H9 (cell line): ENCODE measurements around the gene DDX24. TPM values are rescaled to one million over a fixed set of nuclear protein-coding genes. Genes with fewer than 3 reads are reported as not detected.

Experiments
- DNase-seq: peaks from one replicate; pipeline ENCODE4 v3.0.0-alpha.2; 2017
- H2AFZ ChIP-seq: one replicate; pipeline ENCODE4 v1.6.1; 2013; ENCODE audit warnings: mild to moderate bottlenecking, low read length, control low read depth, moderate library complexity
- H2AK5ac ChIP-seq: 2 replicates; pipeline ENCODE4 v1.6.1; 2013; ENCODE audit warnings: low read length, control low read depth, mixed read lengths; ENCODE audit not compliant: insufficient read length
- H2BK120ac ChIP-seq: one replicate; pipeline ENCODE4 v1.6.1; 2013; ENCODE audit warnings: low read depth, mild to moderate bottlenecking, low read length, control low read depth, inconsistent platforms; ENCODE audit not compliant: poor library complexity, severe bottlenecking
- H2BK12ac ChIP-seq: 2 replicates; pipeline ENCODE4 v1.6.1; 2013; ENCODE audit warnings: low read length, control low read depth, mixed read lengths, low read depth; ENCODE audit not compliant: insufficient read length
- H2BK15ac ChIP-seq: 2 replicates; pipeline ENCODE4 v1.6.1; 2013; ENCODE audit warnings: low read depth, low read length, control low read depth
- H2BK20ac ChIP-seq: one replicate; pipeline ENCODE4 v1.6.1; 2013; ENCODE audit warnings: low read depth, mild to moderate bottlenecking, low read length, control low read depth, inconsistent platforms; ENCODE audit not compliant: poor library complexity, severe bottlenecking
- H2BK5ac ChIP-seq: 2 replicates; pipeline ENCODE4 v1.6.1; 2013; ENCODE audit warnings: low read length, control low read depth, mixed read lengths; ENCODE audit not compliant: insufficient read length
- H3K14ac ChIP-seq: 2 replicates; pipeline ENCODE4 v1.6.1; 2013; ENCODE audit warnings: low read length, control low read depth; ENCODE audit not compliant: insufficient read depth
- H3K18ac ChIP-seq: 2 replicates; pipeline ENCODE4 v1.6.1; 2013; ENCODE audit warnings: low read depth, mild to moderate bottlenecking, mixed read lengths, low read length, control low read depth; ENCODE audit not compliant: insufficient read length
- H3K23ac ChIP-seq: 2 replicates; pipeline ENCODE4 v1.6.1; 2013; ENCODE audit warnings: low read length, control low read depth, mixed read lengths, low read depth; ENCODE audit not compliant: insufficient read length
- H3K23me2 ChIP-seq: 2 replicates; pipeline ENCODE4 v1.6.1; 2013; ENCODE audit warnings: low read depth, mild to moderate bottlenecking, mixed read lengths, low read length, control low read depth; ENCODE audit not compliant: insufficient read length, poor library complexity, severe bottlenecking
- H3K27ac ChIP-seq: 2 replicates; pipeline ENCODE4 v1.5.1; 2013; ENCODE audit warnings: low read length, control low read depth, mixed read lengths, low read depth; ENCODE audit not compliant: insufficient read length
- H3K27me3 ChIP-seq: 2 replicates; pipeline ENCODE4 v1.6.1; 2013; ENCODE audit warnings: low read length, control low read depth, inconsistent platforms; ENCODE audit not compliant: insufficient read depth
- H3K4ac ChIP-seq: 2 replicates; pipeline ENCODE4 v1.6.1; 2013; ENCODE audit warnings: low read depth, mild to moderate bottlenecking, control low read depth, inconsistent platforms, low read length, moderate library complexity
- H3K4me1 ChIP-seq: 2 replicates; pipeline ENCODE4 v1.6.1; 2013; ENCODE audit warnings: low read length, control low read depth, inconsistent platforms; ENCODE audit not compliant: insufficient read depth
- H3K4me2 ChIP-seq: 2 replicates; pipeline ENCODE4 v1.6.1; 2013; ENCODE audit warnings: low read length, control low read depth, mixed read lengths; ENCODE audit not compliant: insufficient read length, insufficient read depth
- H3K56ac ChIP-seq: 2 replicates; pipeline ENCODE4 v1.6.1; 2013; ENCODE audit warnings: low read depth, mild to moderate bottlenecking, mixed read lengths, low read length, control low read depth; ENCODE audit not compliant: insufficient read length
- H3K79me1 ChIP-seq: 2 replicates; pipeline ENCODE4 v1.6.1; 2013; ENCODE audit warnings: low read depth, mild to moderate bottlenecking, moderate library complexity, low read length, control low read depth, inconsistent platforms; ENCODE audit not compliant: insufficient read depth, poor library complexity, severe bottlenecking
- H3K79me2 ChIP-seq: 2 replicates; pipeline ENCODE4 v1.6.1; 2013; ENCODE audit warnings: low read length, control low read depth, inconsistent platforms; ENCODE audit not compliant: insufficient read depth
- H3K9ac ChIP-seq: 2 replicates; pipeline ENCODE4 v1.6.1; 2013; ENCODE audit warnings: low read length, control low read depth, mixed read lengths; ENCODE audit not compliant: insufficient read length; ENCODE audit errors: extremely low read depth
- H3K9me3 ChIP-seq: one replicate; pipeline ENCODE4 v1.6.1; 2013; ENCODE audit warnings: low read depth, low read length, inconsistent platforms; ENCODE audit not compliant: control insufficient read depth
- H3T11ph ChIP-seq: one replicate; pipeline ENCODE4 v1.6.1; 2013; ENCODE audit warnings: mild to moderate bottlenecking, low read length, control low read depth, inconsistent platforms
- H4K20me1 ChIP-seq: one replicate; pipeline ENCODE4 v1.6.1; 2013; ENCODE audit not compliant: control insufficient read depth, insufficient read length, insufficient read depth
- H4K5ac ChIP-seq: 2 replicates; pipeline ENCODE4 v1.6.1; 2013; ENCODE audit warnings: low read depth, mild to moderate bottlenecking, mixed read lengths, low read length, control low read depth; ENCODE audit not compliant: insufficient read length
- H4K8ac ChIP-seq: replicated peaks from 2 replicates; pipeline ENCODE4 v1.6.1; 2013; ENCODE audit warnings: low read length, control low read depth, mixed read lengths, low read depth; ENCODE audit not compliant: insufficient read length
- H4K91ac ChIP-seq: 2 replicates; pipeline ENCODE4 v1.6.1; 2013; ENCODE audit warnings: low read depth, mild to moderate bottlenecking, moderate library complexity, mixed read lengths, low read length, control low read depth; ENCODE audit not compliant: insufficient read length
- H3K27ac Mint-ChIP-seq, 3 experiments: 2 replicates in 2 of 3; 3 replicates in 1 of 3; pipeline ENCODE4 v1.8.0; 2020 to 2021; ENCODE audit warnings: mixed read lengths in 3 of 3, mild to moderate bottlenecking in 1 of 3, moderate library complexity in 1 of 3
- H3K27me3 Mint-ChIP-seq: 2 replicates; pipeline ENCODE4 v1.8.0; 2021; ENCODE audit warnings: low read depth, mild to moderate bottlenecking, moderate library complexity, mixed read lengths
- H3K36me3 Mint-ChIP-seq, 3 experiments: 2 replicates in 2 of 3; 3 replicates in 1 of 3; pipeline ENCODE4 v1.8.0; 2020 to 2021; ENCODE audit warnings: low read depth in 3 of 3, mixed read lengths in 3 of 3; ENCODE audit not compliant: insufficient read depth in 1 of 3
- H3K4me1 Mint-ChIP-seq, 2 experiments: 2 replicates each; pipeline ENCODE4 v1.8.0; 2020; ENCODE audit warnings: mixed read lengths in 2 of 2
- H3K4me3 Mint-ChIP-seq, 2 experiments: 2 replicates in 1 of 2; 3 replicates in 1 of 2; pipeline ENCODE4 v1.8.0; 2020 to 2021; ENCODE audit warnings: mild to moderate bottlenecking in 2 of 2, mixed read lengths in 2 of 2, moderate library complexity in 1 of 2
- H3K9me3 Mint-ChIP-seq, 2 experiments: 2 replicates in 1 of 2; 3 replicates in 1 of 2; pipeline ENCODE4 v1.8.0; 2020; ENCODE audit warnings: mild to moderate bottlenecking in 2 of 2, mixed read lengths in 2 of 2, moderate library complexity in 1 of 2
- CTCF ChIP-seq: fragments of 200-600 bp; sonication (generic); conservative IDR thresholded peaks from 3 replicates; pipeline ENCODE4 v1.8.0; 2021; ENCODE audit warnings: antibody characterized with exemption, mild to moderate bottlenecking
- WGBS: extraction: QIAGEN DNeasy Blood & Tissue Kit; methylation state at CpG from one replicate; pipeline ENCODE4 v1.1.7; 2013; ENCODE audit warnings: missing lambda C conversion rate, low lambda C conversion rate, mixed read lengths; ENCODE audit not compliant: insufficient read length; ENCODE audit errors: extremely low coverage; 5-methylcytosine and 5-hydroxymethylcytosine counted together
- total RNA-seq: library from RNA; stranded (reverse); gene quantifications from 2 replicates; pipeline ENCODE4 v1.2.1, GENCODE V29; 2021

Gene DDX24
- total RNA-seq, 1 experiment from 2014 or later, result 172 TPM

DNA sequence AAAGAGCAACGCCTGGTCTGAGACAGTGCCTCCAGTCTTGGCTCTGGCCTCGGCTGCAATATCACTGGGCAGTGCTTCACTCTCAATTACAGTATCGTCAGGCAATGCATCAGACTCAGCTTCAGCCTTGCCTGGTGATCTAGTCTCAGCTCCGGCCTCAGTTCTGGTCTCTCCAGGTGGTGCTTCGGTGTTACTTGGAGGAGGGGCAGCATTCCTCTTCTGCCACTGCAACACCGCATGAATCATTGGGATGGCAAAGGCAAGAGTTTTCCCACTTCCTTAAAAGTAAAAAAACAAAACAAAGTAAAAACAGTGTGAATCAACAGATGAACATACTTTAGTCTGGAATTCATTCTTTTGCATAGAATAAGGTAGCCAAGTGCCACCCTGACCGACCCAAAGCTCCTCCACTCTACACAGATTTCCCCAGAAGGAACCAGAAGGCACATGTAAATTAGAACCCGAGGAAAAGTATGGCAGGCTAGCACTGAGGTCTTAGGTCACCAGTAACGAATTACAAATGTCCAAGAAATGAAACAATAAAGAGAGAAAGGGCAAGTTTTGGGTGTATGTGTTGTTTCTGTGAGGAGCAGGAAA is 18.6 kb downstream of the DDX24 start:
- H2BK15ac ChIP-seq, result no peak overlapping the region
- H3K27ac Mint-ChIP-seq, result peak overlapping the region in 2 of 3 experiments; percentile 23 to 28; a peak in 2 of 7 replicates
- no peak overlapping the region; the same call in 1 of the 2 replicates for H3K14ac ChIP-seq
- H4K5ac ChIP-seq, result no peak overlapping the region
- H3K18ac ChIP-seq, result no peak overlapping the region
- no peak overlapping the region for H3K4ac ChIP-seq
- H2BK20ac ChIP-seq, result no peak overlapping the region
- no peak overlapping the region for H2AFZ ChIP-seq
- H3K56ac ChIP-seq, result no peak overlapping the region
- DNase-seq, result no peak
- no CpG with 5 or more reads among the region's 9 CpGs for WGBS
- H3K23me2 ChIP-seq, result no peaks in the 10 kb centered on the region
- H3K4me1 ChIP-seq, result peaks cover 5% of the 10 kb centered on the region; the same call in 1 of the 2 replicates
- no peak overlapping the region for H4K91ac ChIP-seq
- peaks cover 7% of the 10 kb centered on the region for H3K79me1 ChIP-seq
- no peak for TF ChIP-seq CTCF
- no peak overlapping the region for H3K4me3 Mint-ChIP-seq
- no peak overlapping the region for H4K8ac ChIP-seq
- peaks cover 6% of the 10 kb centered on the region; the same call in 1 of the 2 replicates for H3K79me2 ChIP-seq
- H4K20me1 ChIP-seq, result no peaks in the 10 kb centered on the region
- H3K27me3 ChIP-seq, result no peaks in the 10 kb centered on the region
- no peaks in the 10 kb centered on the region for H3K27me3 Mint-ChIP-seq
- no peak overlapping the region for H3K9ac ChIP-seq
- no peak overlapping the region for H3T11ph ChIP-seq
- H3K9me3 Mint-ChIP-seq, result peaks cover 0 to 3% of the 10 kb centered on the region in 2 experiments; a peak in 3 of 5 replicates
- no peak overlapping the region for H2BK12ac ChIP-seq
- peaks cover 29 to 49% (median 49%) of the 10 kb centered on the region in 3 experiments; a peak in 6 of 7 replicates for H3K36me3 Mint-ChIP-seq
- H3K4me1 Mint-ChIP-seq, result peaks cover 37 to 42% of the 10 kb centered on the region in 2 experiments
- no peak overlapping the region for H2BK120ac ChIP-seq
- H2AK5ac ChIP-seq, result no peak overlapping the region
- no peaks in the 10 kb centered on the region for H3K9me3 ChIP-seq
- no peak overlapping the region for H3K23ac ChIP-seq
- no peak overlapping the region for H3K27ac ChIP-seq
- no peak overlapping the region for H3K4me2 ChIP-seq
- H2BK5ac ChIP-seq, result no peak overlapping the region
